HG03280 (cell line): ENCODE results near the gene RGL3.
A peak's percentile ranks its signal among the peaks of the same experiment; 100 is the strongest.
"Not testable (repeated sequence)": the region's sequence is repeated elsewhere in the genome, so short reads cannot be mapped to it uniquely, and the experiment has no call there.

Experiments used
- ATAC-seq: cut with Tn5 transposase; IDR thresholded peaks from one replicate; pipeline ENCODE4 v1.9.1; 2021; ENCODE audit warnings: mild to moderate bottlenecking, moderate library complexity; ENCODE audit not compliant: unreplicated experiment

The RGL3 gene

DNA sequence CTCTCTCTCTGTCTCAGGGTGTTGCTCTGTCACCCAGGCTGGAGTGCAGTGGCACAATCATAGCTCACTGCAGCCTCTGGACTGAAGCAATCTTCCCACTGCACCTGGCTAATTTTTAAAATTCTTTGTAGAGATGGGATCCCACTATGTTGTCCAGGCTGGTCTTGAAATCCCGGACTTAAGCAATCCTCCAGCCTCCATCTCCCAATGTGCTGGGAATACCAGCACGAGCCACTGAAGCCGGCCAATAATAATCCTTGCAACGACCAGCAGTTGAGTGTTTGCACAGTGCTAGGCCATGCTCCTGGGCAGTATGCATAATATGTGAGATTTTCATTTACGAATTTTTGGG, 34.4 kb downstream of the RGL3 start:
- ATAC-seq = no peak

GRCh38 chr19:11383706-11384048, 35.4 kb downstream of the RGL3 start:
- ATAC-seq = no peak

GRCh38 chr19:11382898-11383705, 36.0 kb downstream of the RGL3 start:
- no peak for ATAC-seq

- peak; percentile 73 for ATAC-seq
Measured at GRCh38 chr19:11380653-11381537, 38.2 kb downstream of the RGL3 start.

DNA sequence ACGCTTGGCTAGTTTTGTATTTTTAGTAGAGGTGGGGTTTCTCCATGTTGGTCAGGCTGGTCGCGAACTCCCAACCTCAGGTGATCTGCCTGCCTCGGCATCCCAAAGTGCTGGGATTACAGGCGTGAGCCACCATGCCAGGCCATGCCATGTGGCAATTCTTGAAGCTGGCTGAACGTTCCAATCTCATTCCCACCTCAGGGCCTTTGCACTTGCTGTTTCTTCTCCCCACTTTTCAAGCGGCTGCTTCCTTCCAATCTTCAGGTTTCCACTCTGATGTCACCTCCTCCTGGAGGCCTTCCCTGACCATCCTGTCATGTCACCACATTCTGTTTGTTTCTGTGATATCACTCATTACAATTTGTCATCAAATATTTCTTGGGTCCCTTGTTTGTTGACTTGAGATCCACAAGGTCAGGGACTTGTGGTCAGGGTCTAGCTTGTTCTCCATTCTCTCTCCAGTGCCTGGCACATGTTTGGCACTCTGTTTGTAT, 39.2 kb downstream of the RGL3 start:
- no peak for ATAC-seq

DNA sequence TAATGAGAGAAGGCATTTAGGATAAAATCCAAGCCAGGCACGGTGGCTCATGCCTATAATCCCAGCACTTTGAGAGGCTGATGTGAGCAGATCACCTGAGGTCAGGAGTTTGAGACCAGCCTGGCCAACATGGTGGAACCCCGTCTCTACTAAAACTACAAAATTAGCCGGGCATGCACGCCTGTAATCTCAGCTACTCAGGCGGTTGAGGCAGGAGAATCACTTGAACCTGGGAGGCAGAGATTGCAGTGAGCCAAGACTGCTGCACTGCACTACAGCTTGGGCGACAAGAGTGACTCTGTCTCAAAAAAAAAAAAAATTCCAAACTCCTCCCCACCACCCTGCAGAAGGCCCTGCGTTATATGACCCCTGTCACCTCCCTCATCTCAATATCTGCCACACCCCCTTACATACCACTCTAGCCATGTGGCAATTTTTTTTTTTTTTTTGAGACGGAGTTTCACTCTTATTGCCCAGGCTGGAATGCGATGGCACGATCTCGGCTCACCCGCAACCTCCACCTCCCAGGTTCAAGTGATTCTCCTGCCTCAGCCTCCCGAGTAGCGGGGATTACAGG, 39.8 kb downstream of the RGL3 start:
- not testable (repeated sequence) for ATAC-seq

DNA sequence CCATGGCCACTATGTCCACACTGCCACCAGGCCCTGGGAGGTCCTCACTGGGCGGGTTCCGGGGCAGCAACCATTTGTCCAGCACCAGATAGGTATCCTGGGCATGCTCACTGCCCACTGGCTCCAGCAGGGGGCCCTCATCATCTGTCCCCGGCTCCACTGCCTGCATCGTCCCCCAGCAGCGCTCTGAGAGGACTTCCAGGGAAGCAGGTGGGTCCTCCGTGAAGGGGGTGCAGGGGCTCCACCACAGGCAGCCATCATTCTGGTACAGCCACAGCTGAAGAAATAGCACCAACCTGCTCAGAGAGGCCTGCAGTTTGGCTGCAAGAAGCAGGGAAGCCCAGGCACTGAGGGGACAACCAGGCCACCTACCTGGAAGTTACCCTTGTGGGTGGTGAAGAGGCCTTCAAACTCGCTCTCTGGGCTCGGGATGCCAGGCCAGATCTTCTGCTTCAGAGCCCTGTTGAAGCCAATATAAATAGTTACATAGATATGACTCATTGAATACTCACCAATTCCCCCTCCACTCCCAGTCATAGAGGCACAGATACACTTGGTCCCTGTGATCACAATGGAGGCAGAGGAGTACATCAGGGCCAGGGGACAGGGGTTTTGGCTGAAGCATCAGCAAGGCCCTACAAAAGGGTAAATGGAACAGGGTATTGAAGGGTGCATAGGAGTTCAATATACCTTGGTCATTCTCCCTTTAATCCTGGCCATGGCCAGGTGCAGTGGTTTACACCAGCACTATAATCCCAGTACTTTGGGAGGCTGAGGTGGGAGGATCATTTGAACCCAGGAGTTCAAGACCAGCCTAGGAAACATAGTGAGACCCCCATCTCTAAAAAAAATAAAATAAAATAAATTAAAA, 40.6 kb downstream of the RGL3 start:
- no peak for ATAC-seq

DNA sequence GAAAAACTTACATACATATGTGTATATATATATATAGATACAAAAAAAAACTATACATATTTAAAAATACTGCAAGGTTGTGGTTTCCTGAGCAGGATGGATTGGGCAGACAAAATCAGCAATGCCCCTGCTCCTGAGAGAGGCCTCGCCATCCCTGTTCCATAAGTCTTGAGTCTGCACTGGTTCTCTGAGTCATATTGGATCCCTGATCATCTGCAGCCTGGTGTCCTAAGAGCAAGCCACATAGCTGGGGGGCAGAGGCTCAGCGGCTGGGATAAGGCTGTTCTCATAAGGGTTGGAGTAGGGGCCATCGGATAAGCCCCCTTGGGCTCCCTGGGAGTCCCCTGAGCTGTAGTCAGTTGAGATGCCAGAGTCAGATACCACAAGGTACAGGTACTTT, 41.4 kb downstream of the RGL3 start:
- ATAC-seq = no peak

GRCh38 chr19:11377237-11377636, 41.9 kb downstream of the RGL3 start:
- no peak for ATAC-seq

DNA sequence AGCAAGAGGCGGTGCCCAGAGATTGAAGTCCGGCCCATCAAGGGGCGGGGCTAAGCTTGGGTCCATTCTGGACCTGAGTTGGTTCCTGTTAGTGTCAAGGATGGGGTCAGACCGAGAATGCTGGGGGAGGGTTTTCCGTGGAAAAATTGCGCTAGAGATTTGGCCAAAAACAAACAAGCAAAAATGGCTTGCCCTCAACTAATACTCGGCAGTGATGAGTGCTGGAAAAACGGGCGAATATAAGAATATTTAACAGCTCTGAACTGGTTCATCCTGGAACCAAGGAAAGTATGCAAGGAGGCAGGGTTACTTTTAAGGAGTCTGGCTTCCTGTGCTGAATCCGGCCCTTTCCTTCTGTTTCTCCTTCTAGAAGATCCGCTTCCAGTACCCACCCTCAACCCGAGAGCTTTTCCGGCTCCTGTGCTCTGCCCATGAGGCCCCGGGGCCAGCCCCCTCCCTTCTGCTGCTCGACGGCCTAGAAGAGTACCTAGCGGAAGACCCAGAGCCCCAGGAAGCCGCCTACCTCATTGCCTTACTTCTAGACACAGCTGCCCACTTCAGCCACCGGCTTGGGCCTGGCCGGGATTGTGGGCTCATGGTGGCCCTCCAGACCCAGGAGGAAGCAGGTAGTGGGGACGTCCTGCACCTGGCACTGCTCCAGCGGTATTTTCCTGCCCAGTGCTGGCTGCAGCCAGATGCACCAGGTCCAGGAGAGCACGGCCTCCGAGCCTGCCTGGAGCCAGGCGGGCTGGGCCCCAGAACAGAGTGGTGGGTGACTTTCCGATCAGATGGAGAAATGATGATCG, 43.8 kb downstream of the RGL3 start:
- peak; percentile 24 for ATAC-seq

- peak; percentile 82 for ATAC-seq
Measured at GRCh38 chr19:11374433-11375142, 44.5 kb downstream of the RGL3 start, which contains the start of gene SWSAP1. Gene SWSAP1, plus strand, starts transcription at chr19:11374666. Its CDS starts 15 bp downstream, at chr19:11374681.

GRCh38 chr19:11373885-11374432, 45.2 kb downstream of the RGL3 start:
- no peak for ATAC-seq

- no peak for ATAC-seq
Measured at GRCh38 chr19:11373166-11373884, 45.8 kb downstream of the RGL3 start.

DNA sequence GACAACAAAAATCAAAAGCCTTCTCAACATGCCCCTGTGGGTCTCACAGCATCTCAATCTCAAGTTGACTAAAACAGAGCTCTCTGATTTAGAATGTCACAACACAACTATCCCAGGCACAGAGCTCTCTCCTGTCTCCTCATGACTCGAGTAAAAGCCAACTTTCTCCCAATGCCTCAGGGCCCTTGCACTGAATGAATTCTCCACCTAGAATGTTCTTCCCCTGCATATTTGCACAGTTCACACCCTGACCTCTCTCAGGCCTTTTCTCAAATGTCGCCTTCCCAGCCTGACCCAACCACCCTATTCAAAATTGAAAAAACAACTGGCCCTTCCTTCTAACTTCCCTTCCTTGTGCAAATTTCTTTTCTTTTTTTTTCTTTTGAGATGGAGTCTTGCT, 48.4 kb downstream of the RGL3 start:
- ATAC-seq = no peak

DNA sequence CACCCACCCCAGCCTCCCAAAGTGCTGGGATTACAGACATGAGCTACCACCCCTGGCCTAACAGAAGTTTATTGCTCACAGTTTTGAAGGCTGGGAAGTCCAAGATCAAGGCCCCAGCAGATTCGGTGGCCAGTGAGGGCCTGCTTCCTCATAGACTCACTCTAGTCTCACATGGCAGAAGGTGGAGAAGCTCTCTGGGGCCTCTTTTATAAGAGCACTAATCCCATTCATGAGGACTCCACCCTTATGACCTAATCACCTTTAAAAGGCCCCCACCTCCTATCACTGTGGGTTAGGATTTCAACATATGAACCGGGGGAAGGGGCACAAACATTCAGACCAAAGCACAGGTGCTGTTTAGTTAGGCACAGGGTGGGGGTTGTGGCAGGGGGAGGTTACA, 51.6 kb downstream of the RGL3 start:
- no peak for ATAC-seq

- ATAC-seq = no peak
Measured at GRCh38 chr19:11365557-11366117, 53.5 kb downstream of the RGL3 start.

DNA sequence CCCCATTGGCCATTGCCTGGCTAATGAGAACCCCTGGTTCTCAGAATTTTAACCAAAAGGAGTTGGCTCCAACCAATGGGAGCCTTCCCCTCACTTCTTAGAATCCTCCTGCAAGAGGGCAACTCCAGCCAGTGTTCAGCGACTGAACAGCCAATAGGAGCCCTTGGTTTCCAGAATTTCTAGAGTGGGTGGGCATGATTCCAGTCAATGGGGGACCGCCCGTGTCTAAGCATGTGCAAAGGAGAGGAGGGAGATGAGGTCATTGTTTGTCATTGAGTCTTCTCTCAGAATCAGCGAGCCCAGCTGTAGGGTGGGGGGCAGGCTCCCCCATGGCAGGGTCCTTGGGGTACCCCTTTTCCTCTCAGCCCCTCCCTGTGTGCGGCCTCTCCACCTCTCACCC, 54.2 kb downstream of the RGL3 start:
- ATAC-seq = no peak
